Neural progenitor cell (in vitro differentiated cells): ENCODE data around the gene PTH2. TPM values are rescaled to one million over a fixed set of nuclear protein-coding genes. Genes with fewer than 3 reads are reported as not detected.

ENCODE experiments used
- DNase-seq: peaks from one replicate; pipeline ENCODE4 v3.0.0-alpha.2; 2016; ENCODE audit warnings: low spot score
- H2AFZ ChIP-seq: fragments of 200-600 bp; sonication (generic); replicated peaks from 2 replicates; pipeline ENCODE4 v1.6.1; 2016; ENCODE audit warnings: antibody characterized with exemption
- H3F3A ChIP-seq: fragments of 200-600 bp; sonication (generic); 2 replicates; pipeline ENCODE4 v1.6.1; 2016; ENCODE audit warnings: antibody characterized with exemption, low read depth
- H3K27ac ChIP-seq: fragments of 200-600 bp; sonication (generic); 2 replicates; pipeline ENCODE4 v1.5.1; 2016; ENCODE audit warnings: mild to moderate bottlenecking
- H3K27me3 ChIP-seq: fragments of 200-600 bp; sonication (generic); 2 replicates; pipeline ENCODE4 v1.6.1; 2016; ENCODE audit warnings: mild to moderate bottlenecking, moderate library complexity
- H3K36me3 ChIP-seq: fragments of 200-600 bp; sonication (generic); 2 replicates; pipeline ENCODE4 v1.5.1; 2016
- H3K4me1 ChIP-seq: fragments of 200-600 bp; sonication (generic); 2 replicates; pipeline ENCODE4 v1.6.1; 2016; ENCODE audit warnings: mixed run types
- H3K4me2 ChIP-seq: fragments of 200-600 bp; sonication (generic); 2 replicates; pipeline ENCODE4 v1.6.1; 2016
- H3K4me3 ChIP-seq: fragments of 200-600 bp; sonication (generic); 2 replicates; pipeline ENCODE4 v1.5.1; 2016
- H3K79me2 ChIP-seq: fragments of 200-600 bp; sonication (generic); 2 replicates; pipeline ENCODE4 v1.6.1; 2016; ENCODE audit warnings: low read depth
- H3K9ac ChIP-seq: fragments of 200-600 bp; sonication (generic); 2 replicates; pipeline ENCODE4 v1.6.1; 2016
- H3K9me3 ChIP-seq: fragments of 200-600 bp; sonication (generic); 2 replicates; pipeline ENCODE4 v1.5.1; 2016; ENCODE audit warnings: low read depth
- H4K20me1 ChIP-seq: fragments of 200-600 bp; sonication (generic); 2 replicates; pipeline ENCODE4 v1.6.1; 2016; ENCODE audit warnings: low read depth
- H3K27ac Mint-ChIP-seq: 3 replicates; pipeline ENCODE4 v1.8.0; 2021; ENCODE audit warnings: mixed read lengths
- H3K27me3 Mint-ChIP-seq: 2 replicates; pipeline ENCODE4 v1.8.0; 2022; ENCODE audit warnings: low read depth, mild to moderate bottlenecking, inconsistent platforms, moderate library complexity, mixed read lengths; ENCODE audit not compliant: insufficient read depth
- H3K36me3 Mint-ChIP-seq: 3 replicates; pipeline ENCODE4 v1.8.0; 2021; ENCODE audit warnings: mixed read lengths
- H3K4me1 Mint-ChIP-seq: 3 replicates; pipeline ENCODE4 v1.8.0; 2021; ENCODE audit warnings: mixed read lengths
- H3K4me3 Mint-ChIP-seq: 3 replicates; pipeline ENCODE4 v1.8.0; 2021; ENCODE audit warnings: mild to moderate bottlenecking, moderate library complexity, mixed read lengths
- H3K9me3 Mint-ChIP-seq: 3 replicates; pipeline ENCODE4 v1.8.0; 2020; ENCODE audit warnings: mixed read lengths
- CTCF ChIP-seq: fragments of 200-600 bp; sonication (generic); IDR thresholded peaks from 2 replicates; pipeline ENCODE4 v1.5.1; 2017; ENCODE audit warnings: antibody characterized with exemption, mild to moderate bottlenecking
- EZH2 ChIP-seq: fragments of 200-600 bp; sonication (generic); IDR thresholded peaks from 2 replicates; pipeline ENCODE4 v1.6.1; 2017; ENCODE audit warnings: antibody characterized with exemption, mild to moderate bottlenecking, moderate library complexity
- EZH2phosphoT487 ChIP-seq: fragments of 200-600 bp; sonication (generic); IDR thresholded peaks from 2 replicates; pipeline ENCODE4 v1.6.1; 2017; ENCODE audit warnings: antibody characterized with exemption
- total RNA-seq: library from RNA; depleted of rRNA; stranded (reverse); fragments of >200 nt; gene quantifications from 2 replicates; pipeline ENCODE4 v1.2.3, GENCODE V29; 2015; ENCODE audit warnings: low replicate concordance

Gene PTH2
- total RNA-seq, 1 donor from 2014 or later: not detected

- H3K9me3 Mint-ChIP-seq: no peaks in the 10 kb centered on the region
- Histone ChIP-seq H3F3A (peaks cover 22% of the 10 kb centered on the region), H3K4me1 (peaks cover 28% of the 10 kb centered on the region), H3K4me2 (peak overlapping the region; percentile 55), H3K4me3 (no peak overlapping the region), H2AFZ (no peak overlapping the region), H3K9me3 (no peaks in the 10 kb centered on the region), H3K36me3 (no peaks in the 10 kb centered on the region), H3K27ac (no peak overlapping the region), H3K27me3 (no peaks in the 10 kb centered on the region), H3K9ac (no peak overlapping the region), H4K20me1 (no peaks in the 10 kb centered on the region), H3K79me2 (no peaks in the 10 kb centered on the region)
- peaks cover 17% of the 10 kb centered on the region for H3K27me3 Mint-ChIP-seq
- peak; percentile 63 for DNase-seq
- H3K27ac Mint-ChIP-seq: peak overlapping the region; percentile 57
- H3K4me3 Mint-ChIP-seq: peak overlapping the region; percentile 64
- no peak for TF ChIP-seq EZH2phosphoT487
- no peak for TF ChIP-seq CTCF
- TF ChIP-seq EZH2: no peak
- no peaks in the 10 kb centered on the region for H3K36me3 Mint-ChIP-seq
- H3K4me1 Mint-ChIP-seq: peaks cover 38% of the 10 kb centered on the region
Observed at GRCh38 chr19:49395581-49396407, 27.4 kb downstream of the PTH2 start.

GRCh38 chr19:49393881-49394280 lies 29.4 kb downstream of the PTH2 start:
- Histone ChIP-seq H3K36me3 (no peaks in the 10 kb centered on the region), H3F3A (peaks cover 22% of the 10 kb centered on the region), H3K79me2 (no peaks in the 10 kb centered on the region), H2AFZ (no peak overlapping the region), H3K4me3 (no peak overlapping the region), H3K4me2 (no peak overlapping the region), H4K20me1 (no peaks in the 10 kb centered on the region), H3K9ac (no peak overlapping the region), H3K27me3 (no peaks in the 10 kb centered on the region), H3K9me3 (no peaks in the 10 kb centered on the region), H3K27ac (no peak overlapping the region), H3K4me1 (peaks cover 25% of the 10 kb centered on the region)
- Mint-ChIP-seq H3K9me3 (no peaks in the 10 kb centered on the region), H3K4me1 (peaks cover 31% of the 10 kb centered on the region), H3K36me3 (no peaks in the 10 kb centered on the region), H3K27ac (no peak overlapping the region), H3K4me3 (no peak overlapping the region), H3K27me3 (peaks cover 16% of the 10 kb centered on the region)
- DNase-seq: no peak
- TF ChIP-seq EZH2phosphoT487 (no peak), EZH2 (no peak), CTCF (no peak)

- no peaks in the 10 kb centered on the region for H3K36me3 ChIP-seq
- no peaks in the 10 kb centered on the region for H3K27me3 ChIP-seq
- peaks cover 22% of the 10 kb centered on the region for H3F3A ChIP-seq
- no peak overlapping the region for H3K4me3 Mint-ChIP-seq
- H2AFZ ChIP-seq: peak overlapping the region; percentile 51
- H3K27me3 Mint-ChIP-seq: peaks cover 16% of the 10 kb centered on the region
- no peak overlapping the region for H3K4me2 ChIP-seq
- H3K4me3 ChIP-seq: no peak overlapping the region
- no peak overlapping the region for H3K27ac Mint-ChIP-seq
- peaks cover 3% of the 10 kb centered on the region for H3K9me3 Mint-ChIP-seq
- DNase-seq: peak; percentile 92
- peaks cover 18% of the 10 kb centered on the region for H3K4me1 ChIP-seq
- H3K4me1 Mint-ChIP-seq: peaks cover 23% of the 10 kb centered on the region
- no peaks in the 10 kb centered on the region for H3K9me3 ChIP-seq
- H3K36me3 Mint-ChIP-seq: peaks cover 2% of the 10 kb centered on the region
- no peak overlapping the region for H3K9ac ChIP-seq
- TF ChIP-seq EZH2: no peak
- no peak for TF ChIP-seq EZH2phosphoT487
- peak; percentile 97 for TF ChIP-seq CTCF
- H3K27ac ChIP-seq: no peak overlapping the region
- no peaks in the 10 kb centered on the region for H4K20me1 ChIP-seq
- no peaks in the 10 kb centered on the region for H3K79me2 ChIP-seq
Observed at GRCh38 chr19:49391581-49392399, 31.5 kb downstream of the PTH2 start.
